GM20431 (cell line): ENCODE data around the gene RAB5B.

ENCODE experiments used
- in situ Hi-C: fragments of 300-500 bp; cut with MseI, MboI; formaldehyde crosslinking; loops from one replicate; pipeline ENCODE4 v1.15.0; 2020; ENCODE audit warnings: low sequenced_read_pairs; ENCODE audit not compliant: unreplicated experiment

The RAB5B gene

GRCh38 chr12:56007564-56008559 lies 34.0 kb downstream of the RAB5B start:
- in situ Hi-C loops = no loop called here

GRCh38 chr12:56010111-56010570 lies 36.3 kb downstream of the RAB5B start:
- in situ Hi-C loops = no loop called here

GRCh38 chr12:56011509-56012090 lies 37.7 kb downstream of the RAB5B start:
- in situ Hi-C loops = no loop called here

GRCh38 chr12:56013482-56013881 lies 39.6 kb downstream of the RAB5B start:
- in situ Hi-C loops = no loop called here

GRCh38 chr12:56014205-56014604 lies 40.3 kb downstream of the RAB5B start:
- in situ Hi-C loops = no loop called here

- in situ Hi-C loops = no loop called here
Observed at GRCh38 chr12:56017181-56017580, 43.3 kb downstream of the RAB5B start.

GRCh38 chr12:56018356-56018755 lies 44.5 kb downstream of the RAB5B start:
- in situ Hi-C loops = no loop called here

- in situ Hi-C loops = no loop called here
Observed at GRCh38 chr12:56020423-56021184, 46.7 kb downstream of the RAB5B start, which contains the start of gene IKZF4. IKZF4 (plus strand) TSS chr12:56021043; CDS start chr12:56021494, 451 bp downstream.

- in situ Hi-C loops = no loop called here
Observed at GRCh38 chr12:56021889-56022497, 48.1 kb downstream of the RAB5B start.

- in situ Hi-C loops = no loop called here
Observed at GRCh38 chr12:56028511-56029165, 54.8 kb downstream of the RAB5B start.

GRCh38 chr12:56029166-56029519 lies 55.3 kb downstream of the RAB5B start:
- in situ Hi-C loops = no loop called here

GRCh38 chr12:56029666-56030293 lies 55.9 kb downstream of the RAB5B start:
- in situ Hi-C loops = no loop called here

GRCh38 chr12:56031987-56032386 lies 58.1 kb downstream of the RAB5B start:
- in situ Hi-C loops = no loop called here

- in situ Hi-C loops = no loop called here
Observed at GRCh38 chr12:56034586-56035332, 60.9 kb downstream of the RAB5B start.

GRCh38 chr12:56037161-56037560 lies 63.3 kb downstream of the RAB5B start:
- in situ Hi-C loops = no loop called here

GRCh38 chr12:56038022-56038655 lies 64.3 kb downstream of the RAB5B start:
- in situ Hi-C loops = no loop called here

GRCh38 chr12:56040151-56040550 lies 66.3 kb downstream of the RAB5B start:
- in situ Hi-C loops = no loop called here

GRCh38 chr12:56040963-56041551 lies 67.2 kb downstream of the RAB5B start:
- in situ Hi-C loops = no loop called here
